GM08714 (cell line): Measurements from ENCODE around the gene GCFC2.
"Not testable (repeated sequence)": the region's sequence is repeated elsewhere in the genome, so short reads cannot be mapped to it uniquely, and the experiment has no call there.

Experiments
- H3K4me3 ChIP-seq: fragments of 200-500 bp; sonication (Bioruptor generic); 2 replicates; pipeline ENCODE4 v1.5.1; 2014; ENCODE audit warnings: mild to moderate bottlenecking, low read length, inconsistent platforms
- ZNF274 ChIP-seq: IDR thresholded peaks from 2 replicates; pipeline ENCODE4 v1.6.1; 2012; ENCODE audit warnings: mild to moderate bottlenecking, low read depth, low read length

GCFC2 gene

DNA sequence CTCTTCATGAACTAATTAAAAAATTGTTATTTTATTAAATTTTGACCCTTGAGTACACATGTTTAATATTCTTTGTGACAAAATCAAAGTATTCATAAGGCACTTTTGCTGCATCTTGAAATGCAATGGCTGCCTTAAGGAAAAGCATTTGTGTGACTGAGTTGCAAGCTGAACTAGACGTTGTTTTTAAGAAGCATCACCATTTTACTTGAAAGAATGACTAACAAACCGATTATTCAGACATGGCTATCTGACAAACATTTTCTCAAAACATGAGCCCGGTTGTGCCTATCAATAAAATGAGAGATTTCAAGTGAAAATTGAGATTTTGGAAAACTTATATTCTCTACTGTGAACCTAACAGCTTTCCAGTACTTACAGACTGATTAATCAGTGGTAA is 2.8 kb downstream of the GCFC2 start:
- H3K4me3 ChIP-seq, result no peak overlapping the region
- TF ChIP-seq ZNF274, result no peak

DNA sequence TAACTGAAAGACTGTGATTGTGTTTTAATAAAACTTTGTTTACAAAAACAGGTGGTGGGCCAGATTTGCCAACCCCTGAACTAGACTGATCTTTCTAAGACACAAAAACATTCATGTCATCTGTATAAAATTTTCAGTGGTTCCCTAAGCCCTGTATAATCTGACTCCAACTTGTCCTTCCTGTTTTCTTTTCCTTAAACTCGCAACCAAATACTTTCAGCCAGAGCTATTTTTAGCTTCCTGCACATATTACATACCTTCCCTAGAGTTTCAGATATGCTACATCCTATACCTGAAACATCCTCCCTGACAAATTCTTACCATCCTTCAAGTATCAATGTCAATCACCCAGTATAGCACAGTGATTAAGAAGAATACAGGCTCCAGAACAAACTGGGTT is 4.8 kb downstream of the GCFC2 start:
- TF ChIP-seq ZNF274, result no peak
- no peak overlapping the region for H3K4me3 ChIP-seq

DNA sequence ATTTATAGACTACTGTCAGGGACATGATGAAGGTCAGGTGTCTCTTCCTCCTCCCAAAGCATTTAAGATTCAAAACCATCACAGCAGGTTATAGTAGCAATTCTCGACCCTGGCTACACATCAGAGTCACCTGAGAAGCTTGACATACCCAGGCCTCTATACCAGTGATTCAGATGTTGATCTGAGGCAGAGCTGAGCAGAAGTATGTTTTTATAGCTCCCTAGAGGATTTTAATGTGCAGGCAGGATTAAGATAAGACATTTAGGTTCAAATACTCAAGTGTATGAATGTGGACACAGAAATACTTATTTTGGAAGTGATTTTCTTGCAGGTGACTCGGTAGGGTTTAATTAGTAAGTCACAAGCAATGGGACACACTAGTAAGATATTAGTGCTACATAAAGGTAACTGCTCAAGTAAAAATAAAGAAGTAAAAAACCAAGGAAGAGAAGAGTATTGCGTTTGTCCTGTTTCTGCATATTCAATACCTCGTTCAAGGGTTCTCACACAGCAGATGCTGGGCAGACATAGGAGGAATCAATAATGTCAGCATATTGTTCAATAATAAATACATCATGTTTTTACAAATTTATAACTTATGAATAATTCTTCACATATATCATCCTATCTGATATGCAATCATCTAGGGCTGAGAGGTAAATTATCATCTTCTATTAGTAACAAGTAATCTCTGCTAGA is 7.0 kb downstream of the GCFC2 start:
- no peak for TF ChIP-seq ZNF274
- no peak overlapping the region for H3K4me3 ChIP-seq

DNA sequence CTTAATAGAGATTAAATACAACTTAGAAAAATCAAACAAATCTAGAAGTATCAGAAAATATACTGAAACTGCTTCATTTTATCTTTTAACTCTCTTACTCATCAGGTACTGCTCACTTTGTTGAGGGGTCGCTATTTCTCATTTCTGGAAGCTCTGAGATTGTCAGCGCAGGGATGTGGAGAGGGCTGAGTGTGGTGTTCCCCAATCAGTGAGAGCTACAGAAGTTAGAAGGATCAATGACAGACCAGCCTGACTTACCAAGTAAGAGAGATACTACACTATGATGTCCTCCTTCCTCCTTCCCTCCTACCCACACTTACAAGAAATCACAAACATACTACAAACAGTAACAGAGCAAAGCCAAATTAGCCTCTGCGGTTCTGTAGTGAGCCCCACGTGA is 8.1 kb downstream of the GCFC2 start:
- no peak overlapping the region for H3K4me3 ChIP-seq
- TF ChIP-seq ZNF274, result no peak

DNA sequence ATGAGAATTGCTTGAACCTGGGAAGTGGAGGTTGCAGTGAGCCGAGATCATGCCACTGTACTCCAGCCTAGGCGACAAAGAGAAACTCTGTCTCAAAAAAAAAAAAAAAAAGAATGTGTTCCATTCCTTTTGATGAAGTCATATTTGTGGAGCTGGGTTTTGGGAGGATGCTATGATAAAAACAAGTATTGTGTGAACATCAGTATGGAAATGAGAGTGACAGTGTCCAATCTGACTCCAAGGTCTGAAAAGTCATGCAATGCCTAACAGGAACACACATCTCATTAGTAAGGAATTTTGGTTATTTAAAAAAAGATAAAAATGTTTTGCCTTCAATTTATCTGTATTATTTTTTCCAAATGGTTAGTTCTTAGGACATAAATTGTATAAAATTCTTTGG is 11.8 kb downstream of the GCFC2 start:
- H3K4me3 ChIP-seq, result no peak overlapping the region
- no peak for TF ChIP-seq ZNF274

DNA sequence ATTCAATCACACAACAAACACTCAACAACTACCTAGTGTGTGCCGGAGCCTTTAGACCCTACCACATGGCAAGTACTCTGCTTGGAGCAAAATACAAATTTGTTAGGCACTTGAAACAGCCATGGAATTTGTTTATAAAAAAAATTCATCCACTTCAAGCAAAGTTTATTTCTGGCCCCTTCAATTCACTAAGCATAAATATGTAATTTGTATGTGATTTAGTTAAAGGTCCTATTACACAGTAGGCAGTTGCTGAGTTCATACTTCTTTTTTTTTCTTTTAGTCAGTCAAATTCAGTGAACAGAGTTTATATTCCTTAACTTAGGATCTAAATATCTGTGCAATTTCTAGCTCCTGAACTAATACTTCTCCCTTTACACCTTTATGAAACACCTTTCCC is 22.5 kb downstream of the GCFC2 start:
- no peak overlapping the region for H3K4me3 ChIP-seq
- no peak for TF ChIP-seq ZNF274

DNA sequence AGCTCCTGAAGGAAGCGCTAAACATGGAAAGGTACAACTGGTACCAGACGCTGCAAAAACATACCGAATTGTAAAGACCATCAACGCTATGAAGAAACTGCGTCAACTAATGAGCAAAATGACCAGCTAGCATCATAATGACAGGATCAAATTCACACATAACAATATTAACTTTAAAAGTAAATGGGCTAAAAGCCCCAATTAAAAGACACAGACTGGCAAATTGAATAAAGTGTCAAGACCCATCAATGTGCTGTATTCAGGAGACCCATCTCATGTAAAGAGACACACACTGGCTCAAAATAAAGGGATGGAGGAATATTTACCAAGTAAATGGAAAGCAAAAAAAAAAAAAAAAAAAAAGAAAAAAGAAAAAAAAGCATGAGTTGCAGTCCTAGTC is 27.3 kb downstream of the GCFC2 start:
- not testable (repeated sequence) for H3K4me3 ChIP-seq

DNA sequence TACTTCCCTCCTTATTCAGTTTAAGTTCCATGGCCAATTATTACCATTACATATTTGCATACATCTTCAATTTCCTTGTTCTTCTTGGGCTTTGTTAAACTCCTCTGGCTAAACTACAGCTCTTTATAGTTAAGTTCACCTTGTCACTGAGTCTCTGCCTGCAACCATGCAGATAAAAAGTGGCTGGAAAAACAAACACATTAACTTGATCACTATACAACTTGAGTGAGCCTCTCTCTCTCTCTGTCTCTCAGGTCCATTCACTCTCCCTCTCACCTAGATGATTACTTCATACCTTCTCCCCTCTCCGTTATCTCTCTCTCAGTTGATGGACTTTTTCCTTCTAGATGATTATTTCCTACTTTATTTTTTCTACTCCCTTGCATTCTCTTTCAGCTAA is 30.3 kb downstream of the GCFC2 start:
- H3K4me3 ChIP-seq, result no peak overlapping the region
- no peak for TF ChIP-seq ZNF274

DNA sequence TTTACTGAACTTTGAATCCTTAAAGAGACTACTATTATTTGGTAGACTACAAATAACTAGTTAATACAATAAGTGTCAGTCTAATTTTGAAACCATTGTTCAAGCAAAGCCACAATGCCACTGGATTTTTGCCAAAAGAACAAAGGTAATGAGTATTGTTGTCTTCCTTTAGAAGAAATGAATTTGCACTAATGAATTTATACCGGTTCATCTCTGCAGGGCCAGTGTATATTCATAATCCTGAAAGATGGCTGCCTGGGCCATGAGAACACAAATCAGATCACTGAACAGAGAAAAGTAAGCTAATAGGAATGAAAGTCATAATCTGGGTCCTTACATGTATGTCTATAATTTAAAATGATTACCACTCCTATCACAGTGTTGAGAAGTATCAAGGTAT is 31.2 kb downstream of the GCFC2 start:
- TF ChIP-seq ZNF274, result no peak
- no peak overlapping the region for H3K4me3 ChIP-seq

DNA sequence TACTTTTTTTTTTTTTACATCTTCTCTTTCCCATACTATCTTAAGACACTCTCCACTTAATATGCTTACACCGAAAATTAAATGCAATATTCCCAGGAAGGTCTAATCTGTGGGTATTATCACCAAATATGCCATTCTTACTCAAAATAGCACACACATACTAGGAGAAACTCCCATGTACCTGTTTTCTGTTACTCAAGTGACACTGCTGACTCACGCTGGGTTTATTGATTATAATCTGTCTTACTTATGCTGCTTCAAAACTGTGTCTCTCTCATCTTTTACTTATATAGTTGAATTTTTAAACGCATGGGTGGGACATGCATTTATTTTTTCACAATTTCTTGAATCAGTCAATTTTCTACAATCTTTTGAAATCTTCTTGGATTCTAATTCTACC is 34.3 kb downstream of the GCFC2 start:
- TF ChIP-seq ZNF274, result no peak
- H3K4me3 ChIP-seq, result no peak overlapping the region

DNA sequence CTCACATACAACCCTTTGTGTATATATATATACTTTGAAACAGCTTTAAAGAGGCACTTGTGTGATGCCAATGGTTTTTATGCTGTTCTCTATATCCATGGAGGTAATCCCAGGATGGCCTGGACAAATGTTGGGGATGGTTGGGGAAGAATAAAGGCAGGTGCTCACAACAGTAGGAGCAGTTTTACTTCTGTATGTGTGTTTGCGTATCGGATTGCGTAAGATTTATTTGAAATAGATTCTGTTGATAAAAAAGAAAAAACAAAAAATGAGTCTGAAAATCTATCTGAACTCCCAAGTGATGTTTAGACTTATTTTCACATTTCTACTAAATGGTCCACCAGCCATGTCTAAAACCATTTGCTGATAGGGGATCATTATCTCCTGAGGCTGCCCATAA is 34.8 kb downstream of the GCFC2 start:
- no peak for TF ChIP-seq ZNF274
- H3K4me3 ChIP-seq, result no peak overlapping the region

DNA sequence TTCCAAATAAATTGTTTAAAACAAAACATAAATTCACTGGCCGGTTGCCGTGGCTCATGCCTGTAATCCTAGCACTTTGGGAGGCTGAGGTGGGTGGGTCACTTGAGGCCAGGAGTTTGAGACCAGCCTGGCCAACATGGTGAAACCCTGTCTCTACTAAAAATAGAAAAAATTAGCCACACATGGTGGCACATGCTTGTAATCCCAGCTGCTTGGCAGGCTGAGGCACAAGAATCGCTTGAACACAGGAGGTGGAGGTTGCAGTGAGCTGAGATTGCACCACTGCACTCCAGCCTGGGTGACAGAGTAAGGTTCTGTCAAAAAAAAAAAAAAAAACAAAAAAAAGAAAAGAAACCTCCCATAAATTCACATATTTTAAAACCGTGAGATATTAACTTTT is 35.3 kb downstream of the GCFC2 start:
- H3K4me3 ChIP-seq, result not testable (repeated sequence)

DNA sequence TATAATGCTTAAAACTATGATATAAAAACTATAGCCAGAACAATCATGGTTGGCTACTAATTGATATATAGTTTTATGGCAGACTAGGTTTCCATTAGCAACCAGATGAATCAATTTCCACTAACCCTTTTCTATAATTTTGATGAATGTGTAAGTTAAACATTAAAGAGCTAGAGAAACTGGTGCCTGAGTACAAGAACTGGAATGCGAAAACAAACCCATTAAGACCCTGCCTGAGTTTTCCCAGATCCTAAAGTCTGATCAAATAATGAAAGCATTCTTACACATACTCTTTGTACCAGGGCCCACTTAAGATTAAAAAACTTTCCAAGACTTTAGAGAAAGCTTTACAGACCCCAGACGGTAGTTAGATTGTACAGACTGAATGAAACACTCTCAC is 42.8 kb downstream of the GCFC2 start:
- H3K4me3 ChIP-seq, result no peak overlapping the region
- no peak for TF ChIP-seq ZNF274

DNA sequence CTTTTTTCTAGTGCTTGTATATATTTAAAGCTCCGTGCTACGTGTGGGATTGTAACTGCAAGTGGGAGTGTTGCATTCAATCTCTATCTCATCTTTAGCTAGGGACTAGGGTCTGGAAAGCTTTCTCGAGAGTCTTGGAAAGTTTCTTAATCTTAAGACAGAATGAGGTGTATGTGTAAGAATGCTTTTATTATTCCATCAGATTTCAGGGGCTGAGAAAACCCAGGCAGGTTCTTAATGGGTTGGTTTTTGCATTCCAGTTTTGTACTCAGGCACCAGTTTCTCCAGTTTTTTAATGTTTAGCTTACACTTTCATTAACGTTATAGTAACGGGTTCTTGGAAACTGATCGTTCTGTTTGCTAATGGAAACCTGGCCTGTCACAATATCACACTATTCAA is 43.8 kb downstream of the GCFC2 start:
- no peak overlapping the region for H3K4me3 ChIP-seq
- TF ChIP-seq ZNF274, result no peak

DNA sequence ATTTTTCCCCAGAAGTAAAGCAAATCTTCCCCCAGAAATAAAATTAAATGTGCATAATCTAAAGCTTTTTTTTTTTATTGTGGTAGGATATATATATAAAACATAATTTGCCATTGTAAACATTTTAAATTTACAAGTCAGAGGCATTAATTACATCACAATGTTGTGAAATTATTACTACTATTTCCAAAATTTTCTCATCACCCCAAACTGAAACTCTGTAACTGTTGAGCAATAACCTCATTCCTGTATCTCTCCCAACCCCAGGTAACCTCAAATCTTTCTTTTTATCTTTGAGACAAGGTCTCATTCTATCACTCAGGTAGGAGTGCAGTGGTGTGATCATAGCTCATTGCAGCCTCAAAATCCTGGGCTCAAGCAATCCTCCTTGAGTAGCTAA is 52.9 kb downstream of the GCFC2 start:
- no peak for TF ChIP-seq ZNF274
- H3K4me3 ChIP-seq, result no peak overlapping the region

DNA sequence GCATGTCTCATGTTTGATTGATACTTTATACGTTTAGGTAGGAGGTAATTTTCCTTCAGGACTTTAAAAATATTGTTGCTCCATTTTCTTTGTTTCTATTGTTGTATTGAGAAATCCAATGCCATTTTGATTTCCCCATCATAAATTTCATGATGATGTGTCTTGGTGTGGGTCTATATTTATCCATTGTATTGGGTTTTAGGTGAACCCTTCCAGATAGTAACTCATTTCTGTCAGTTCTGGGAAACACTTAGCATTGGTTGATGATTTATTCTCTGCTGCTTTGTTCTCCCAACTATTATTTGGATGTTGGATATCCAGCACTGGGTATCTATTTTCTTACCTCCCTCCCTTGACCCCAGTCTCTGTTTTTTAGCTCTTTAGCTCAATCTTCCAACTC is 54.2 kb downstream of the GCFC2 start:
- H3K4me3 ChIP-seq, result no peak overlapping the region
- TF ChIP-seq ZNF274, result no peak

DNA sequence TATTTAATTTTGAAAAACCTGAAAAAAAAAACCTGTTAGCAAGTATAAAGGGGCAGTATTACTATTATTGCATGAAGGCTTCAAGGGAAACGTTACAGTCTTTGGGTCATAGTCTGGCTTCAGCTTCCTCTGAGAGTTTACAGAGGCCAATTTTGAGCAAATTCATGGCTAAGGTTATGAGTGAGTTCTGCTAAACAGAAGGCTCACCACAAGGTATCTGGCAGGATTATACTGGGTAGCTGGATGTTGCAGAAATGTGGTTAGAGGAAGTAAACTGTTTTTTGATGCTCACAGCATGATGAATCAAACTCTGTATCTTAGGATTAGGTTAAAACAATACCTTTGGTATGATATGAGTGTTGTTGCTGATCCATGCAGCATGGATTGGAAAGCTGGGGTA is 54.9 kb downstream of the GCFC2 start:
- H3K4me3 ChIP-seq, result no peak overlapping the region
- TF ChIP-seq ZNF274, result no peak

DNA sequence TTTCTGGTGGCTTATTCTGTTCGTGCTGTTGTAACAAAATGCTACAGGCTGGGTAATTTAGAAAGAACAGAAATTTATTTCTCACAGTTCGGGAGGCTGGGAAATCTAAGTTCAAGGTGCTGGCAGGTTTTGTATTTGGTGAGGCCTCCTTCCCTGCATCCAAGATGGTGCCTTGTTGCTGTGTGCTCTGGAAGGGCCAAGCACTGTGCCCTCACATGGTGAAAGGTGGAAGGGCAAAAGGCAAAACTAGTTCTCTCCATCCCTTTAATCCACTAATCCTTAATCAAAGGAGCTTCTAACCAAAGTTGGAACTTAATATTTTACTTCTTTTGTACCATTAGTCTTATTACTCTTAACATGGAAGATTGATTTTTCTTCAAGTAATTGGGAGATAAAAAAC is 56.7 kb downstream of the GCFC2 start:
- no peak overlapping the region for H3K4me3 ChIP-seq
- TF ChIP-seq ZNF274, result no peak
